HG02981 (cell line): ENCODE results near the gene ARSB.
A peak's percentile ranks its signal among the peaks of the same experiment; 100 is the strongest.
"Not testable (repeated sequence)": the region's sequence is repeated elsewhere in the genome, so short reads cannot be mapped to it uniquely, and the experiment has no call there.

Source experiments
- ATAC-seq: cut with Tn5 transposase; IDR thresholded peaks from one replicate; pipeline ENCODE4 v1.9.1; 2021; ENCODE audit warnings: mild to moderate bottlenecking, moderate library complexity; ENCODE audit not compliant: unreplicated experiment

ARSB gene

GRCh38 chr5:78905084-78905938, 79.8 kb downstream of the ARSB start:
- ATAC-seq, result peak; percentile 58

DNA sequence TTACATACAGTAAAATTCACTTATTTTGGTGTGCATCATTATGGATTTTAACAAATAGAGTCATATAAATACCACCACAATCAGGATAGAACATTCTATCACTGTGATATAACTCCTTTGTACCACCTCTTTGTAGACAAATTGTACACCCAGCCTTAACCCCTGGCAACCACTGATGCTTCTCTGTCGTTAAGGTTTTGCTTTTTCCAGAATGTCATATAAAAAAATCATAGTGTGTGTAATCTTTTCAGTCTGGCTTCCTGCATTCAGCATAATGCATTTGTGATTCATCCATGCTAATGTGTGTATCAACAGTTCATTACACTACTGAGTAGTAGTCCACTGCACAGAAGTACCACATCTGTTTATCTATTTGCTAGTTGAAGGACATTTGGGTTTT, 81.2 kb downstream of the ARSB start:
- ATAC-seq, result no peak

- ATAC-seq, result no peak
These were observed 81.8 kb downstream of the ARSB start for GRCh38 chr5:78903353-78903752.

DNA sequence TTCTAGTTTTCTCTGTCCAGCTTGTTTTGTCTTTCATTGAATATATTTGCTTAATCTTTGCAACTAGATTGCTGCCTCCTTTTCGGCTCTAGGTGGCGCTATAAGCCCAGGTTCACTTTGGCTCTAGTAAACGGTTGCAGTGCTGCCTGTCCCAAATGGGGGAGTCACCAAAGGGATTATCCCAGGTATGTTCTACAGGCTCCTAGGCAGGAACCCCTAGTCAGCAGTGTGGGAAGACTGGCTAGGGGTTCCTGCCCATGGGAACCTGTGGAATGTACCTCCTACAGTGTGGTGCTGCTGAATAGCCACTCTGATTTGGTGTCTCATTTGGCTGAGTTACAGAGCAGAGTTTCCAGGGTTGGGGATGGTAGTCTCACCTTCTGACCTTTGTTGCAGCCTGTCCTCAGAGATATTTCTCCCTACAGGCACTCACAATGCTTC, 85.2 kb downstream of the ARSB start:
- no peak for ATAC-seq

DNA sequence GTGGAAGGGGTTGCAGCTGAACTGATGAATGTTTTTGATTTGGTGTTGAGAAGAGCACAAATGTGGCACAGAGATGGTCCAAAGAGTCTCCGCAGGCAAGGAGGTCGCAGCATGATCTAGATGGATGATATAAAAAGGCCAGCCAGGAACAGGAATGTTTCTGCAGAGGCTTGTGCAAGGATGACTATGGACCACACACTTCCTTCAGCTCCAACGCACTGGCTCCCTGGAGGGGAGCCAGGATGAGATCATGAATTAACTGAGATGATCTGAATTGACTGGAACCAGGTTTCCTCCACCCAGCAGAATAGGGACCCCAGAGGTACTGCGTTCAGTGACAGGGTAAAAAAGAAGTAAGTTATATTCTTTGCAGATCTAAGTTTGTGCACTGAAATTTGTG, 89.0 kb downstream of the ARSB start:
- no peak for ATAC-seq

GRCh38 chr5:78895616-78896015, 89.5 kb downstream of the ARSB start:
- no peak for ATAC-seq

GRCh38 chr5:78893940-78894677, 91.0 kb downstream of the ARSB start:
- ATAC-seq, result no peak

- no peak for ATAC-seq
These were observed 94.3 kb downstream of the ARSB start for GRCh38 chr5:78890667-78891379.

GRCh38 chr5:78889369-78890140, 95.6 kb downstream of the ARSB start:
- ATAC-seq, result no peak

GRCh38 chr5:78888580-78889368, 96.3 kb downstream of the ARSB start:
- ATAC-seq, result no peak

GRCh38 chr5:78887384-78888118, 97.6 kb downstream of the ARSB start:
- peak; percentile 97 for ATAC-seq

DNA sequence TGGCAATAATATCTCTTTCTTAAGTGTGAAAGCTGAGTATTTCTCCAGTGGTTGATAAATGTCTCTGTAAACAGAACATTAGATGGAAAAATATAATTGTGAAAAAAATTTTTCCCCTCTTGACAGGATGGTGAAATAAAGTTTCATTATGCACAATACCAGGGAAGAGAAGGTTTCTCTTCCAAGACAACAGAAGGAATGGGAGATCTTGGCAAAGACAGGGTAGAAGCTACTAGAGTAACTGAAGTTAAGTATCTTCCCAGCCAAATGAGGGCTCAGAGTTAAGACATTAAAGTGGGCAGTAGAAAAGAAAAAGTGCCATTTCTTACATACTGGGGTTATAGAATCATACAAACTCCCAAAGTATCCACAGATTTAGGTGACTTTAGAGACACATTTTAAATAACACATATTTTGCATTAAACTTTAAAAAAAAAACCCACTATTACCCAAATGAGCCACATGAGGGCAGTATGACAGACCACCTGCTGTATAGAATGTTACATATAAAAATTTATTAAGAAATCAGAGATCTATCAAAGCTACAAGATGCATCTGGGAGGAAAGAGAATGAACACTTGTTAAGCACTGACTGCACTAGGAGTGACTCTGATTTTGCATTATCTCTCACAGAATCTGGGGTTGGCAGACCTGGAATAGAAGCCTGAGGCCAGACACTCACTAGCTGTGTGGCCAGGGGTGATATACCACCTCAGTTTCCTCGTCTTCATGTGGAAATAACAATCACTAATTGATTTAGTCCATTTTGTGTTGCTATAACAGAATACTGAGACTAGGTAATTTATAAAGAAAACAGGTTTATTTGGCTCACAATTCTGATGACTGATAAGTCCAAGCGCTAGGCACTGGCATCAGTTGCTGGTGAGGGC, 98.5 kb downstream of the ARSB start:
- ATAC-seq, result no peak

- ATAC-seq, result no peak
These were observed 103.2 kb downstream of the ARSB start for GRCh38 chr5:78881884-78882283.

- no peak for ATAC-seq
These were observed 105.6 kb downstream of the ARSB start for GRCh38 chr5:78879516-78879915.

- ATAC-seq, result not testable (repeated sequence)
These were observed 119.0 kb downstream of the ARSB start for GRCh38 chr5:78866076-78866475.

GRCh38 chr5:78858364-78858763, 126.7 kb downstream of the ARSB start:
- no peak for ATAC-seq

GRCh38 chr5:78855026-78855425, 130.1 kb downstream of the ARSB start:
- no peak for ATAC-seq

GRCh38 chr5:78851891-78852290, 133.2 kb downstream of the ARSB start:
- not testable (repeated sequence) for ATAC-seq
